ENCODE measurements around the gene CYP4B1. TPM values are rescaled to one million over a fixed set of nuclear protein-coding genes. Genes with fewer than 3 reads are reported as not detected.

Gene CYP4B1
- total and polyA plus RNA-seq, 4 donors, result 0.18 to 0.59 (median 0.18) TPM; not detected in 1

Other genes with a start within 250 kb of the CYP4B1 start
- not detected for gene KNCN, start 247.4 kb upstream of the CYP4B1 start, total RNA-seq
- not detected for gene KNCN, start 247.4 kb upstream of the CYP4B1 start, polyA plus RNA-seq
- gene MKNK1, start 194.8 kb upstream of the CYP4B1 start, total RNA-seq, result 10 to 100 TPM; 19.4 to 30.8 TPM
- 10 to 100 TPM; 10.2 to 17.3 TPM for gene MKNK1, start 194.8 kb upstream of the CYP4B1 start, polyA plus RNA-seq
- 1 to 10 TPM; 7.4 to 7.9 TPM for gene MOB3C, start 182.2 kb upstream of the CYP4B1 start, total RNA-seq
- gene MOB3C, start 182.2 kb upstream of the CYP4B1 start, polyA plus RNA-seq, result 1 to 10 TPM; 2.3 to 3.5 TPM
- gene ATPAF1, start 130.7 kb upstream of the CYP4B1 start, total RNA-seq, result 10 to 100 TPM; 35.3 to 37.9 TPM
- gene ATPAF1, start 130.7 kb upstream of the CYP4B1 start, polyA plus RNA-seq, result 10 to 100 TPM; 36.0 to 54.1 TPM
- not detected for gene TEX38, start 127.2 kb upstream of the CYP4B1 start, total RNA-seq
- gene TEX38, start 127.2 kb upstream of the CYP4B1 start, polyA plus RNA-seq, result not detected
- 10 to 100 TPM; 24.7 to 34.6 TPM for gene EFCAB14, start 79.9 kb upstream of the CYP4B1 start, total RNA-seq
- gene EFCAB14, start 79.9 kb upstream of the CYP4B1 start, polyA plus RNA-seq, result 10 to 100 TPM; 14.8 to 22.7 TPM
- 100 to 1,000 TPM; 190 to 457 TPM for gene CYP4A11, start 142.4 kb downstream of the CYP4B1 start, total RNA-seq
- 100 to 1,000 TPM; 309 to 582 TPM for gene CYP4A11, start 142.4 kb downstream of the CYP4B1 start, polyA plus RNA-seq
- gene CYP4X1, start 224.6 kb downstream of the CYP4B1 start, total RNA-seq, result 1 to 10 TPM in 1 of 2 donors, under 1 TPM in 1; 0.56 to 4.9 TPM
- gene CYP4X1, start 224.6 kb downstream of the CYP4B1 start, polyA plus RNA-seq, result 1 to 10 TPM; 1.5 to 2.6 TPM

Measured in liver (tissue), 4 donors.